ENCODE data around the gene GLIS1.

GRCh38 chr1:53639251-53639763, 99.7 kb downstream of the GLIS1 start:
- TF ChIP-seq CTCF (IDR thresholded peaks at IDR 0.05) = no peak
- TF ChIP-seq POLR2A (IDR thresholded peaks at IDR 0.05) = no peak

Measured in heart left ventricle (tissue), 13 donors.